Islet precursor cell (in vitro differentiated cells): Measurements from ENCODE around the gene EIF3J.
"Not testable (repeated sequence)": the region's sequence is repeated elsewhere in the genome, so short reads cannot be mapped to it uniquely, and the experiment has no call there.

Experiments used
- DNase-seq: peaks from one replicate; pipeline ENCODE4 v3.0.0-alpha.2; 2018

EIF3J gene

GRCh38 chr15:44542596-44542995 is 5.6 kb downstream of the EIF3J start:
- DNase-seq, result no peak

DNA sequence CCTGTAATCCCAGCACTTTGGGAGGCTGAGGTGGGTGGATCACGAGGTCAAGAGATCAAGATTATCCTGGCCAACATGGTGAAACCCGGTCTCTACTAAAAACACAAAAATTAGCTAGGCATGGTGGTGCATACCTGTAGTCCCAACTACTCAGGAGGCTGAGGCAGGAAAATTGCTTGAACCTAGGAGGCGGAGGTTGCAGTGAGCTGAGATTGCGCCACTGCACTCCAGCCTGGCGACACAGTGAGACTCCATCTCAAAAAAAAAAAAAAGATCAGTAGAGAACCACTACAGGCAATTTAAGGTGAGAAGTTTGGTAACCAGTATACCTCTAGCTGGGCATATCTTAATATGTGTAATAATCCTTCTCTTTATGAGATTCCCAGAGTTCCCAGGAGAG is 7.8 kb downstream of the EIF3J start:
- DNase-seq, result not testable (repeated sequence)

DNA sequence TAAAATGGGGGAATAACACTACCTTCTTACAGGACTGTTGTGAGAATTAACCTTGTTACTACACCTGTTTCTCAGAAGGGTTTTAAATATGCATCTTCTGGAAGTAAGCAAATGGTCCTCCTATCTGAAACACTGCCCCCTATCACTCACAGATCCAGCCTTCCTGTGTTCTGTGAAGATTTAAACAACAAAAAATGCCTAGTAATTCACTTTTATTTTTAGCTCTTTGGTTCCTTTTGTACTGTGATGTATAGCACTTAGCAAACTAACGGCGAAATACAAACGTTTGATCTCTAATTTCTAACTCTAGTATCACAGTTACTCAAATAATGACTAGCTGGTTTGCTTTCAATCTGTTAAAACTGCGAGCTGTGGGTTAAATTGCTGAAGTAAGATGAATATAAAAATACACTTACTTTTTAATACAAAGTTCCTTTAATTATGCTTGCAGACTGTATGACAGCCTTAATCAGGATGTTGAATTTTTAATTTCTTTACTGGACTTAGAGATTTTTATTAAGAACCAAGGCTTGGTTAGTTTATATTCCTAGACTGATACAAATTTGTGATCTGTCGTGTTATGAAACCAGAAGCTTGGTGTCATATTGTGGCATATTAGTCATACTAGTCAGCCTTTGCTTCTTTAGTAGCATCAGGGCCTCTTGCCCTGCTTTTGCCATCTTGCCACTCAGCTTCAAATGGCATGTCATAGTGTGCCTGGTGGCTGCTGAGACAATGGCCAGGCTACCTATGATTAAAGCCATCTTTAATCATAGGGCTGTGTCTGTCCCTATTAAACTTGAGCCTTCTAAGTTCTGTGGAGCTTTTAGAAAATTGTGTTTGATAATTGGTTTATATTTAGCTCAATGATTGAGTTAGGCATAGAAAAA is 9.2 kb downstream of the EIF3J start:
- no peak for DNase-seq

GRCh38 chr15:44549152-44549551 is 12.2 kb downstream of the EIF3J start:
- not testable (repeated sequence) for DNase-seq

DNA sequence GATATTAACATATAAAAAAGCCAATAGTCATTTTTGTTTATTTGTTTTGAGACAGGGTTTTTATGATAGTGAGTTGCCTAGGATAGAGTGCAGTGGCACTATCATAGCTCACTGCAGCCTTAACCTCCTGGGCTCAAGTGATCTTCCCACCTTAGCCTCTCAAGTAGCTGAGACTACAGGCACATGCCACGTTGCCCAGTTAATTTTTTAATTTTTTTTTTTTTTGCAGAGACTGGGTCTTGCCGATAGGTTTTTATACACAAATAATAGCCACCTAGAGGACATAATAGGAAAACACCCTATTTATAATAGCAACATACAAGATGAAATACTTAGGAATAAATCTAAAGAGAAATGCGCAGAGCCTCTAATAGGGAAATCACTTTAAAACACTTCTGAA is 13.3 kb downstream of the EIF3J start:
- no peak for DNase-seq

GRCh38 chr15:44550734-44551133 is 13.8 kb downstream of the EIF3J start:
- DNase-seq, result no peak

DNA sequence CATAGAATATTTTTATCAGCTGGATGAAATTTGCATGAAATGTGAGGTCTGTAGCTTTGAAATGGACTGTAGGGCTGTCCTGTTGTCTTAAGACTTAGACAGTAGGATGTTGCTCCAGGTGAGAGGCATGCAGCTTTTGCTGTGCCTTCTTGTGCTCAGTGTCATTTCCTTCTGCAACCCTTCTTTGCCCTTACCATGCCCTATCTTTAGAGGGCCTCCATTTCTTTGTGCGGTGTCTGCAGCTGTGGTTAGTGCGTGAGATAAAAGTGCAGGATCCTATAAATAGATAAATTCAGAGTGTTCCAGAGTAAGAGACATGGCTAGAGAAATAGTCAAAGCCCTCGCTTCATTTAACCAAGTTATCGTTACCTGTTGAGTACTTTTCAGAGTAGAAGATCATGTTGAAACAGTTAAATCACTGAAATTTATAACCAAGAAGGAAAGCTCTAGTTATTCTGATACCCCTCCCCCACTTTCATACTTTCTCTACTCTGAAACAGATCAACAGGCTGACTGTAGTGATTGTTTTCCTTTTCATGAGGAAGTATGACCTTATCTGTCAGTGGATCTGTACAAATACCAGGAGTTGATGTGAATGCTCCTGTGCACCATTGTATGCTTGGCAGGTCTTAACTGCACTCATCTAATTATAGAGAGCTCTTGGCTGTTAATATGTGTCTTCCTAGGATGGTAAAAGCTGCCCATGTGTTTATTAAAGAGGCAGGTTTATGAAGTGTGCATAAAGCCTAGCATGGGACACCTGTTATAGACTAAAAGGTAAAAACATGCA is 18.2 kb downstream of the EIF3J start:
- no peak for DNase-seq

- DNase-seq, result not testable (repeated sequence)
These were observed 24.0 kb downstream of the EIF3J start for GRCh38 chr15:44560926-44561325.

DNA sequence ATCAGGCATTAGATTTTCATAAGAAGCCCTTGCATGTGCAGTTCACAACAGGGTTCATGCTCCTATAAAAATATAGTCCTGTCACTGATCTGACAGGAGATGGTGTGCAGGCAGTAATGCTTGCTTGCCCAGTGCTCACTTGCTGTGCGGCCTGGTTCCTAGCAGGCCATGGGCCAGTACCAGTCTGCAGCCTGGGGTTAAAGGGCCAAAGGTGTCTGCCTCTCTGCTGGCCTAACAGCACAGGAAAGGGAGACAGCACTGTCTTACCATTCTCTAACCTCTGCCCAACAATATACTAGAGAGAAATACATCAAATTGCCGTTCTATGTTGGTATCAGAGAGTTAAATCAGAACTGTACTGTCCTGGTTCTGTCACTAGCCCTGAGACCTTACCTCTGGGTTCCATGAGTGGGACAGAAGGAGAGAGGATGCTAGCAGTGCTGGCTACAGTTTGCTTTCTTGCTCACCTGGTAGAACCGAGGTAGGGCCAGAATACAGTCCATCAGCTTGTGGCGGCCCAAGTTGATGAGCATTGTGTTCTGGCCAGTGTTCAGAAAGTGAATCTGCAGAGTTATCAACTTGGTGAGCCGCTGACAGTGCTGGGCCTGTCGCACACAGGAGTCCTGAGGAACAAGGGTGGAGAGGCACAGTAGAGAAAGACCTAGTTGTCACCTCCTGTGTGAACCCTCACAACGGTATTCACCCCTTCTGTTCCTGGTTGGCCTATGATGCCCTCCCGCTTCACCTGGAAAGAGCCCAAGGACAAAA is 28.6 kb downstream of the EIF3J start:
- DNase-seq, result no peak

GRCh38 chr15:44566155-44566540 is 29.2 kb downstream of the EIF3J start:
- no peak for DNase-seq

DNA sequence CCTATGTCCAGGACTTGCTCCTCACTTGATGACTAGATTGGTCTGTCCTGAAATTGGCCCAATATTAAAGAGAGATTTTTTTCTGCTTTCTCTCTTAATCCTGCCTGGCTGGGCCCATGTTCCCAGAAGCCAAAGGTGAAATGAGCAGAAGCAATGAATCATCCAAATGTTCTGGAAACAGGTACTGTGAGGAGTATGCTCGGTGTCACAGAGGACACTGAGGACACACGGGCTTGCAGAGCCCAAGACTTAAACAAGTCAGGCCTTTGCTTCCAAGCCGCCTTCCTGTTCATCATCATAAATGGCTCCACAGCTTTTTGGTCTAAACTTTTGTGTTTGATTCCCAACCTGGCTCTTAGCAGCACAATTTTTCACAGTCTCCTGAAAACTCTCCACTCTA is 31.4 kb downstream of the EIF3J start:
- no peak for DNase-seq

DNA sequence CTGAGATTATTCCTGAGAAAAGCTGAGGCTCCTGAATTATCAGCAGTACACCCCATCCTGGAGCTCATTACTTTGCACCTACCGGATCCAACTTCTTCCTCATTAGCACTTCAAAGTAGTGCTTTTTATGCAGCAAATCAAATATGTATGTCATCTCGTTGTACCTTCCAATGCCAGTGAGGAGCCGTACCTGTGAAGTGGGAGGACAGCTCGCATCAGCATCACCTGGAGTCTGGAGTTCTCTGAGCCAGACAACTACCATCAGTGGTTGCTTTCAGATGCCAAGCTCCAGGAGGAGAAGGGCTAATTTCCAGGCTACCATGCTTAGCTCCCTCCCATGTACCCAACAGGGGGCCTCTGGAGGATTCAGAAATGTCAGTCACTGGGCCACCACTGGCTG is 32.4 kb downstream of the EIF3J start:
- DNase-seq, result no peak

- no peak for DNase-seq
These were observed 33.4 kb downstream of the EIF3J start for GRCh38 chr15:44570361-44570760.

DNA sequence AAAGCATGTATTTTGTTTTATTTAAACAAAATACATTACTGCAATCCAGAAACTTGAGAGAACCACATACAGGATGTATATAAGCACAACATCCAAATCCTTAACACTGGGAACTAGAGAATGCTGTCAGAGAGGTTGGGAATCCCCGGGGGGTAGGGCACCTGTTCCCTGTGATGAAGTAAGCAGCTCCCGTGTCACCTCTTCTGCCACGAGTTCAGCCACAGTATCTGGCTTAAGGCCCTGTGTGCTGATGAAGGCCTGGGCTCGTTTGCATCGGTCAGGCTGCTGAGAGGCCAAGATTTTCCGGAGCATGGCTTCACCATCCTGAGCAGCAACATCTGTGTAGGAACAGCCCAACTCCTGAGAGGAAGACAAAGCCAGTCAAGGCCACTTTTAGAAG is 36.4 kb downstream of the EIF3J start:
- no peak for DNase-seq

- DNase-seq, result no peak
These were observed 37.8 kb downstream of the EIF3J start for GRCh38 chr15:44574734-44575133.

DNA sequence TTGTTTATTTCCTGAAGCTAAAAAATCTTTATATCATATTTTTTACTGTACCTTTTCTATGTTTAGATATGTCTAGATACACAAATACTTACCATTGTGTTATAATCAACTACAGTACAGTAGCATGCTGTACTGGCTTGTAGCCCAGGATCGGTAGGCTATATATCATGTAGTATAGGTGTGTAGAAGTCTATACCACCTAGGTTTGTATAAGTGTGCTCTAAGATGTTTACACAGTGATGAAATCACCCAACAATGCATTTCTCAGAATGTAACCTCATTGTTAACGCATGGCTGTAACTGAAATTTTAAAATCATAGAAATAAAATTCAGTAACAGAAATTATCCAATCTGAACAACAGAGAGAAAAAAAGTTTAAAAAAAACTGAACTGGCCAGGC is 43.2 kb downstream of the EIF3J start:
- DNase-seq, result no peak

DNA sequence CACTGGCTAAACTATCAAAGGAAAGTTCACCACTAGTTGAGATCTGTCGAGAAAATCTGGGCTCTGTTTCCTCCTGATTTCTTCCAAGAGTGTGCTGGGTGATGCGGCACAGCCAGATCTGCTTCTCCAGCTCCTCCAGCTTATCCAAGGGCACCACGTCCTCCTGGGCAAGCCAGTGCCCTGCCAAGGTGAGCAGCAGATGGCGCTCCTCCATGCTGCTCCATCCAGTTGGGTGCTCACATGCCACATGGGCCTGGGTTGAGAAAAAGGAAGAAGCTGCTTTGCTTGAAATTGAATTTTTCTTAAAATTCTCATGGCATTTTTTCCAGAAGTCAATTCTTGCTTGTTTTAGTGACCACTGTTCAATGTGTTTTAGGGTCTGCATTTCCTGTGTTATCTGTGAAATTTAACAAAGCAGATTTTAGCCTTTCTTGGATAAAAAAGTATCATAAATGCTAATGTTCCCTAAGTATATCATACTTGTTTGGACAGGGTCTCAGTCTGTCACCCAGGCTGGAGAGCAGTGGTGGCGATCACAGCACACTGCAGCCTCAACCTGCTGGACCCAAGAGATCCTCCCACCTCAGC is 47.3 kb downstream of the EIF3J start:
- DNase-seq, result peak; percentile 69

DNA sequence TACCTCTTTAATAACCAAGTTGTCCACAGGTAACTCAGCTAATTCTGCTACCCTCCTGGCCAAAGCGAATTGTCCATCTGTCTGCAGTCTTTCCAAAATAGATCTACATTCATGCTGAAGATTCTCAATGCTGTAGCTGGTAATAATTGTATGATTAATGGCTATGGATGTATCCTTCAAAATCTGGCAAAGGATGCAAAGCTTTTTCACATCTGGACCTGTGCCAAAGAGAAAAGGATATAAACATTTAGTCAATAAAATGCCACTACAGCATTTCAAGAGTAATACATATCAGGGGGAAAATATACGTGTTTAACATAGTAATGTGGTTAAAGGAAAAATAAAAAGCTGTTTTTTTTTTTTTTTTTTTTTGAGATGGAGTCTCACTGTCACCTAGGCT is 48.7 kb downstream of the EIF3J start:
- DNase-seq, result no peak

GRCh38 chr15:44588541-44588940 is 51.6 kb downstream of the EIF3J start:
- DNase-seq, result no peak

DNA sequence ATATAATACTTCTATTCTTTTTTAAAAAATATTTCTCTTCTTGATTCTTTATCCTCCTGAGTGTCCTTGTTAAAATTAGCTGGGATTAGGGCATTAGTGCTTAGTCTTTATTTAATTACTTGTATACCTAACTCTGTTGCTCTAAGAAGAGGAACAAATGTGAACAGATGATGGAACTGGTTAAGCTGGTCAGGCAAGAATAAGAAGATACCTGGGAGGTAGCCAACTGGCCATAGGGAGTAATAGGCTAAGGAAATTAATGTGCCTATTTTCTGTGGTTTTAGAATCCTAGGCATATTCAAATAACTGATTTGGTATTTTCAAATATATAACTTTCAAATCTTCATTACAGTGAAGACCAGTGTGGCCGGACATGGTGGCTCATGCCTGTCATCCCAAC is 54.4 kb downstream of the EIF3J start:
- no peak for DNase-seq

DNA sequence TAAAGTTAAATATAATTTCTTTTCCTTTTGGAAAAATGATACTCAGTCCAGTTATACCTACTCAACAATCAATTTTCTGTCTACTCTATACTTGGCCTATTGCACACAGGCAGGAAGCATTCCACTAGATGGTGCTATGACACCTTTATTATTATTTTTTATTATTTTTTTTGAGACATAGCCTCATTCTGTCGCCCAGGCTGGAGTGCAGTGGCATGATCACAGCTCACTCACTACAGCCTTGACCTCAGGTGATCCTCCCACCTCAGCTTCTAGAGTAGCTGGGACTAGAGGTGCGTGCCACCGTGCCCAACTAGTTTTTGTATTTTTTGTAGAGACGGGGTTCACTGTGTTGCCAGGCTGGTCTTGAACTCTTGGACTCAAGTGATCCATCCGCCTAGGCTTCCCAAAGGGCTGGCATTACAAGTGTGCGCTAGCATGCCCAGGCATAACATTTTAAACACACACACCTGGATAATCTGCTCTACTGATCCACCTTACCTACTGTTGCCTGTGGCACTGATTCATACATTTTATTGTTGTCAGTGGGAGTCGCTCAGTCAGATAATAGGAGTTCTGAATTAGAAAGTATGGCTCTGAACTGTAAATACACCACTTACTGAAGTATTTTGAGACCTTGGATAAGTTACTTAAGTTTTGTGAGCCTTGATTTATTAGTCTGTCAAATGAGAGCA is 56.2 kb downstream of the EIF3J start:
- no peak for DNase-seq

- no peak for DNase-seq
These were observed 58.3 kb downstream of the EIF3J start for GRCh38 chr15:44595246-44595645.
